Tibial artery (tissue), 4 donors: Measurements from ENCODE around the gene LGALS3BP.
A peak's percentile ranks its signal among the peaks of the same experiment; 100 is the strongest.

Experiments
- DNase-seq, 2 donors: peaks; one replicate each; pipeline ENCODE4 v3.0.0-alpha.2; 2019
- H3K27ac ChIP-seq, 2 donors: fragments of 200-600 bp; sonication (generic) in 1 of 2; 1 replicate in 1 of 2; 2 replicates in 1 of 2; pipeline ENCODE4 v1.5.1; 2018 to 2019; ENCODE audit warnings: mild to moderate bottlenecking in 1 of 2
- H3K27me3 ChIP-seq, 2 donors: fragments of 200-600 bp; sonication (generic) in 1 of 2; one replicate each; pipeline versions ENCODE4 v1.5.1 to v1.6.0; 2016 to 2019
- H3K36me3 ChIP-seq, 3 donors: fragments of 200-600 bp; sonication (generic) in 2 of 3; one replicate each; pipeline ENCODE4 v1.5.1; 2016 to 2019; ENCODE audit warnings: mild to moderate bottlenecking in 2 of 3
- H3K4me1 ChIP-seq, 4 donors: fragments of 200-600 bp; sonication (generic) in 2 of 4; 1 replicate in 3 of 4; 2 replicates in 1 of 4; pipeline ENCODE4 v1.5.1; 2016 to 2019
- H3K4me3 ChIP-seq, 2 donors: fragments of 200-600 bp; sonication (generic) in 1 of 2; 1 replicate in 1 of 2; 2 replicates in 1 of 2; pipeline ENCODE4 v1.5.1; 2018 to 2019; ENCODE audit warnings: mild to moderate bottlenecking in 2 of 2
- H3K9me3 ChIP-seq, 3 donors: fragments of 200-600 bp; sonication (generic) in 1 of 3; one replicate each; pipeline ENCODE4 v1.5.1; 2016 to 2019
- intact Hi-C: fragments of 100-400 bp; cut with DNase I; formaldehyde crosslinking; loops from one replicate; pipeline ENCODE4 v1.15.0; 2023; ENCODE audit warnings: low total_unique reads
- TF ChIP-seq, protein P1 (sequence below), 2 experiments: fragments of 200-600 bp in 1 of 2; fragments of 450-650 bp in 1 of 2; IDR thresholded peaks; one replicate each; pipeline ENCODE4 v1.5.1; 2017 to 2019; ENCODE audit warnings: antibody characterized with exemption in 2 of 2, mild to moderate bottlenecking in 1 of 2, moderate library complexity in 1 of 2

Gene LGALS3BP

DNA sequence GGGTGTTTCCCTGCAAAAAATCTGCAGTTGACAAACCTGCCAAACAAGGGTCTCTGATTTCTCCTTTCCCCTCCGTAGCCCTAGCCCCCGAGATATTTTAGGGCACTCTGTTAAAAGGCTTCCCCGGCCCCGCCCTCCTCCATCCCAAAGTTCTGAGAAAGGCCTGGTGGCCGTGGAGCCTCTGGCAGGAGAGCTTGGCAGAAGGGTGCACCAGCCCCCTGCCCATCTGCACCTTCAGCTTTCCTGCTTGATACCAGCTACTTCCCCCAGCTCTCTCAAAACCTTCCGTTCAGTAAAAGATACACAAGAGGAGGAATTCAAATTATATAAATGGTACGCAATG is 30.6 kb upstream of the LGALS3BP start:
- Histone ChIP-seq H3K27ac (peak overlapping the region; percentile 92 to 96), H3K9me3 (no peaks in the 10 kb centered on the region), H3K4me1 (peaks cover 0 to 47% (median 36%) of the 10 kb centered on the region in 4 donors), H3K27me3 (no peaks in the 10 kb centered on the region), H3K4me3 (peak overlapping the region; percentile 85 to 99), H3K36me3 (peaks cover 0 to 5% (median 0%) of the 10 kb centered on the region in 3 donors)
- TF ChIP-seq, protein P1, sequence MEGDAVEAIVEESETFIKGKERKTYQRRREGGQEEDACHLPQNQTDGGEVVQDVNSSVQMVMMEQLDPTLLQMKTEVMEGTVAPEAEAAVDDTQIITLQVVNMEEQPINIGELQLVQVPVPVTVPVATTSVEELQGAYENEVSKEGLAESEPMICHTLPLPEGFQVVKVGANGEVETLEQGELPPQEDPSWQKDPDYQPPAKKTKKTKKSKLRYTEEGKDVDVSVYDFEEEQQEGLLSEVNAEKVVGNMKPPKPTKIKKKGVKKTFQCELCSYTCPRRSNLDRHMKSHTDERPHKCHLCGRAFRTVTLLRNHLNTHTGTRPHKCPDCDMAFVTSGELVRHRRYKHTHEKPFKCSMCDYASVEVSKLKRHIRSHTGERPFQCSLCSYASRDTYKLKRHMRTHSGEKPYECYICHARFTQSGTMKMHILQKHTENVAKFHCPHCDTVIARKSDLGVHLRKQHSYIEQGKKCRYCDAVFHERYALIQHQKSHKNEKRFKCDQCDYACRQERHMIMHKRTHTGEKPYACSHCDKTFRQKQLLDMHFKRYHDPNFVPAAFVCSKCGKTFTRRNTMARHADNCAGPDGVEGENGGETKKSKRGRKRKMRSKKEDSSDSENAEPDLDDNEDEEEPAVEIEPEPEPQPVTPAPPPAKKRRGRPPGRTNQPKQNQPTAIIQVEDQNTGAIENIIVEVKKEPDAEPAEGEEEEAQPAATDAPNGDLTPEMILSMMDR (IDR thresholded peaks at IDR 0.05), result no peak
- intact Hi-C loops, result no loop called here
- DNase-seq, result peak in 1 of 2 donors; percentile 62

DNA sequence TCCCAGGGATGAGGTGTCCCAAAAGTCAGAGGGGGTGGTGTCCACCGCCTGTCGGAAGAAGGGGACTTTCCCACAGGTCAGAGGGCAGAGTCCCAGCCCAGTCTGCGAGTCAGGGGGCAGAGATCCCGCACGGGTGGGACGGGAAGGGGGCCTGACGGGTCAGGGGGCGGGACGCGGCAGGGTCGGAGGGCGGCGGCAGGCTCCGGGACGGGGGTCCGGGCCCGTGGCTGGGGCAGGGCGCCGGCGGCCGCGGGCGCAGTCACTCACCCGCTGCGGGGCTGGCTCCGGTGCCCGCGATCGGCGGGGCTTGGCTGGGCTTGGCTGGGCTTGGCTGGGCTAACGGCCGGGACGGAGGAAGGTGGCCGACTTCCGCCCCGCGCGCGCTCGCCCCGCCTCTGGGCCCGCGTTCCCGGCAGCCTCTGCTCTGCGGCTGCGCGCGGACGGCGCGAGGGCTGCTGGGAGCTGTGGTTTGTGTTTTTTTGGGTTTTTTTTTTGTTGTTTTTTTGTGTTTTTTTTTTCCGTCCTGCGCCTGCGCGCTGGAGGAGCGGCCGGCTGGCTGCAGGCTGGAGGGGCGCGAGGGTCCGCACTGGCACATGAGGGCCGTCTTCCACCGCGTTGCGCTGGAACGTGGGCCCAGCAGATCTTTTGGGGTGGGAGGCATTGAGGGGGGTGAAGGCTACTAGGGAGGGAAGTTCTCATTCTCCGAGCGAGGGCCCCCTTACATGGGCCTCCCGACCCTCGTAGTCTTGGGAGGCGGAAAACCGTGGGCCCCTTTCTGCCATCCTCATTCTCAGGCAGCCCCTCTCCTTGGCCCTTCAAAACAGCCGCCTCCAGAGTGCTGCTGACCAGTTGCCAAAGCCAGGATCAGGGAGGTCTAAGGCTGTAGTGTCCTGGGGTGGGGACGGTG is 29.9 kb upstream of the LGALS3BP start, which contains the start of gene CANT1:
Gene CANT1, minus strand, starts transcription at position 368 of the 907 bp plus-strand sequence. CDS start 12,142 bp downstream, outside the sequence.
- H3K36me3 ChIP-seq, result peaks cover 0 to 5% (median 0%) of the 10 kb centered on the region in 3 donors
- peak within 1 kb of the TSS; percentile 92 to 96 for H3K27ac ChIP-seq
- intact Hi-C loops, result loop anchor here (5.0 kb wide), 1 partner anchor 388 kb away; no protein-coding TSS in a partner anchor
- H3K27me3 ChIP-seq, result no peaks in the 10 kb centered on the region
- peak within 1 kb of the TSS; percentile 85 to 99 for H3K4me3 ChIP-seq
- DNase-seq, result peak; percentile 74 to 90
- peaks cover 0 to 49% (median 37%) of the 10 kb centered on the region in 4 donors for H3K4me1 ChIP-seq
- no peaks in the 10 kb centered on the region for H3K9me3 ChIP-seq
- TF ChIP-seq, protein P1 (IDR thresholded peaks at IDR 0.05), result no peak

DNA sequence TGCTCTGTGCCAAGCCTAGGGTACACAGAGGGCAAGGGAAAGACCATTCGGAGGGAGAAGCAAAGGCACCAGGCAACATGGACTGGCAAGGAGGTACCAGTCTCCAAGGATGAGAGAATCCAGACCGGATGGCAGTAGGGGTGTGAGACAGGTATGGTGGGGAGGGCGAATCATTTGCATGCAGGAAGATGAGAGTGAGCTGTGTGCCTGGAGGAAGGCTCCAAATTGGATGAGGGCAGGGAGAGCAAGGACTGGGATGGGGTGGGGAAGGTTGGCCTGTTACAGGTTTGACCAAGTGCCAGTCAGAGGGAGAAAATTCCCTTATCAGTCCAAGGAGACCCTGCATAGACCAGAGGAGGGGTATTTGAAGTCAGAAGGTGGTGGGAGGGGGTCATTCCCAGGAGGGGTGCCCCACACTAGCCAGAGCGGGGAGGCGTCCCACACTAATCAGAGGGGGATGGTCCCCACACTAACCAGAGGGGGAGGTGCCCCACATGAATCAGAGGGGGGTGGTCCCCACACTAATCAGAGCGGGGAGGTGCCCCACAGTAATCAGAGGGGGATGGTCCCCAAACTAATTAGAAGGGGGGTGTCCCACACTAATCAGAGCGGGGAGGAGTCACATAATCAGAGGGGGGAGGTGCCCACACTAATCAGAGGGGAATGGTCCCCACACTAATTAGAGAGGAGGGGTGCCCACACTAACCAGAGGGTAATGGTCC is 29.1 kb upstream of the LGALS3BP start:
- Histone ChIP-seq H3K9me3 (no peaks in the 10 kb centered on the region), H3K27ac (peak overlapping the region; percentile 92 to 96), H3K4me1 (peaks cover 0 to 49% (median 37%) of the 10 kb centered on the region in 4 donors), H3K36me3 (peaks cover 0 to 5% (median 0%) of the 10 kb centered on the region in 3 donors), H3K27me3 (no peaks in the 10 kb centered on the region), H3K4me3 (peak overlapping the region; percentile 85 to 99)
- TF ChIP-seq, protein P1 (IDR thresholded peaks at IDR 0.05), result no peak
- peak; percentile 18 to 58 for DNase-seq
- intact Hi-C loops, result loop anchor here (5.0 kb wide), 1 partner anchor 388 kb away; no protein-coding TSS in a partner anchor

DNA sequence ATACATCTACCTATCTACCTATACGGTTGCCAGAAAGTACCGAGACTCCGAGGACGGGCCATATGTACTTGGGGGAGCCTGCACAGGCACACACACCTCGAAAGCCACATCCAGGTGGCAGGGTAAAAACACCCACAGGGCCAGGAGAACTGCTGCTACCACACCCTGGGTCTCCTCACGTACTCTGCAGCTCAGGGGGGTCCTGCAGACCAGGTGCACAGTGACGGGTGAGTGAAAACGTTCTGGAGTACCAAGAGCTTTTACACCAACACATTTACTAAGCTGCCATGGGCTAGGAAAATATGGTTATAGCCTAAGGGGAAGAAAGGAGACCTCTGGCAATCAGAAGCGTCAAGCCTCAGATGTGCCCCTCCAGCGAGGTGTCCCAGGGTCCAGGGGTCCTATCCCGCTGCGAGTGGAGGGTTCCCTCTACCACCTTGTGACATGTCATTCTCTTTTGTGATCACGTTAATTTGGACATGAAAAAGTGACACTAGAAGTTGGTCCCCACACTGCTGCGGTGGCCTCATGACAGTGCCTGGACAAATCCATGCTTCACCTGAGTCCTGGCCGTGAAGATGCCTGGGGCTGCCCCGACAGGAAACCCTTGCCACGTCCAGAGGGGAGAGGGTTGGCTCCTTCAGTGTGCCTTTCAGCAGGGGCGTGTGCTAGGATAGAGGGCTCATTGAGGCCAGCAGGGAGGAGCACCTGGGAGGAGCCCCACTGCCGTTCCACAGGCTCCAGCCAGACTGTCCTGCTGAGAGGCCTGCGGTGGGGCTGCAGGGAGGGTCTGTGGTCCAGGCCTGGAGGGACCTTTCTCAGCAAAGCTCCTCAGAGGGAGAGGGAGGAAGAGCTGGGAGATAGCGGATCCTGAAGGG is 28.0 kb upstream of the LGALS3BP start:
- Histone ChIP-seq H3K27me3 (no peaks in the 10 kb centered on the region), H3K36me3 (peaks cover 0 to 8% (median 0%) of the 10 kb centered on the region in 3 donors), H3K4me3 (no peak overlapping the region), H3K9me3 (no peaks in the 10 kb centered on the region), H3K4me1 (peaks cover 0 to 54% (median 41%) of the 10 kb centered on the region in 4 donors), H3K27ac (peak overlapping the region in 1 of 2 donors; percentile 92)
- DNase-seq, result peak in 1 of 2 donors; percentile 50
- intact Hi-C loops, result loop anchor here (5.0 kb wide), 1 partner anchor 390 kb away; no protein-coding TSS in a partner anchor
- TF ChIP-seq, protein P1 (IDR thresholded peaks at IDR 0.05), result no peak
